H1 (cell line): ENCODE measurements around the gene KRABD2.

ENCODE experiments used
- CTCF ChIA-PET: fragments of 300-600 bp; sonication (Branson Sonifier 250); formaldehyde crosslinking; loops from one replicate; lab custom pipeline; 2021; ENCODE audit not compliant: partially characterized antibody; lab: Charles Lee
- POLR2A ChIA-PET: fragments of 300-600 bp; sonication (Branson Sonifier 250); formaldehyde crosslinking; loops from one replicate; lab custom pipeline; 2021; ENCODE audit warnings: inconsistent platforms; ENCODE audit not compliant: partially characterized antibody; lab: Charles Lee
- DNase-seq, 2 experiments: peaks; one replicate each; pipeline versions ENCODE4 v3.0.0 to v3.0.0-alpha.2; 2010 to 2022; ENCODE audit warnings: low spot score in 2 of 2, low read depth in 1 of 2, mixed read lengths in 1 of 2
- FAIRE-seq: peaks from 2 replicates; lab custom pipeline; 2011; peaks lifted over from hg19 to GRCh38; lab: Jason Lieb, UNC
- H2AFZ ChIP-seq: 2 replicates; pipeline ENCODE4 v1.8.1; 2012; ENCODE audit warnings: low read length, inconsistent platforms
- H2AK5ac ChIP-seq: 2 replicates; pipeline ENCODE4 v1.6.1; 2013; ENCODE audit warnings: low read depth, low read length
- H2BK120ac ChIP-seq: replicated peaks from 2 replicates; pipeline ENCODE3; 2013; ENCODE audit warnings: low read depth, low read length, inconsistent platforms
- H2BK12ac ChIP-seq: 2 replicates; pipeline ENCODE4 v1.6.1; 2013; ENCODE audit warnings: low read depth, low read length
- H2BK15ac ChIP-seq: 2 replicates; pipeline ENCODE4 v1.6.1; 2013; ENCODE audit warnings: low read length
- H2BK20ac ChIP-seq: 2 replicates; pipeline ENCODE4 v1.6.1; 2013; ENCODE audit warnings: low read length
- H2BK5ac ChIP-seq: 2 replicates; pipeline ENCODE4 v1.6.1; 2013; ENCODE audit warnings: low read depth, low read length
- H3K14ac ChIP-seq: 2 replicates; pipeline ENCODE4 v1.6.1; 2013; ENCODE audit warnings: inconsistent platforms; ENCODE audit not compliant: insufficient read length
- H3K18ac ChIP-seq: 2 replicates; pipeline ENCODE4 v1.6.1; 2013; ENCODE audit warnings: low read length; ENCODE audit errors: extremely low read depth
- H3K23ac ChIP-seq: 2 replicates; pipeline ENCODE4 v1.6.1; 2013; ENCODE audit warnings: inconsistent platforms; ENCODE audit not compliant: insufficient read length
- H3K23me2 ChIP-seq: 2 replicates; pipeline ENCODE4 v1.6.1; 2013; ENCODE audit warnings: low read depth, low read length
- H3K27ac ChIP-seq: 2 replicates; pipeline ENCODE4 v1.6.1; 2011; ENCODE audit warnings: low read depth, low read length, inconsistent platforms
- H3K27me3 ChIP-seq, 4 experiments: replicated peaks in 1 of 4; 1 replicate in 1 of 4; 2 replicates in 3 of 4; pipeline versions ENCODE4 v1.6.1 to v1.8.1; 2011 to 2013; ENCODE audit warnings: low read length in 3 of 4, mild to moderate bottlenecking in 3 of 4, inconsistent platforms in 2 of 4, mixed read lengths in 2 of 4, moderate library complexity in 1 of 4; ENCODE audit not compliant: control insufficient read depth in 3 of 4, insufficient read depth in 3 of 4; ENCODE audit errors: extremely low read depth in 1 of 4
- H3K36me3 ChIP-seq, 4 experiments: 2 replicates each; pipeline versions ENCODE4 v1.6.1 to v1.8.1; 2011 to 2013; ENCODE audit warnings: mild to moderate bottlenecking in 4 of 4, low read length in 3 of 4, moderate library complexity in 2 of 4, control low read depth in 1 of 4, inconsistent platforms in 1 of 4; ENCODE audit not compliant: insufficient read depth in 4 of 4, control insufficient read depth in 2 of 4
- H3K4ac ChIP-seq: replicated peaks from 2 replicates; pipeline ENCODE3; 2013; ENCODE audit warnings: low read length, low read depth, mixed read lengths, inconsistent platforms; ENCODE audit not compliant: insufficient read length
- H3K4me1 ChIP-seq, 4 experiments: replicated peaks in 1 of 4; 1 replicate in 1 of 4; 2 replicates in 3 of 4; pipeline versions ENCODE4 v1.6.1 to v1.8.1; 2011 to 2013; ENCODE audit warnings: low read length in 3 of 4, inconsistent platforms in 2 of 4, mixed read lengths in 1 of 4; ENCODE audit not compliant: insufficient read depth in 4 of 4, control insufficient read depth in 3 of 4
- H3K4me2 ChIP-seq, 2 experiments: 2 replicates each; pipeline versions ENCODE4 v1.6.1 to v1.8.1; 2011 to 2013; ENCODE audit warnings: low read depth in 2 of 2, low read length in 2 of 2, control low read depth in 1 of 2, inconsistent platforms in 1 of 2, mild to moderate bottlenecking in 1 of 2; ENCODE audit not compliant: insufficient read depth in 1 of 2
- H3K4me3 ChIP-seq, 4 experiments: fragments of 200-600, 300-600 bp in 1 of 4; sonication (generic), shearing (Covaris generic), sonication (Bioruptor Twin) in 1 of 4; 2 replicates each; pipeline versions ENCODE4 v1.5.1 to v1.8.1; 2011 to 2016; ENCODE audit warnings: low read length in 4 of 4, low read depth in 3 of 4, control low read depth in 2 of 4, inconsistent platforms in 2 of 4, mild to moderate bottlenecking in 2 of 4, mixed read lengths in 1 of 4, moderate library complexity in 1 of 4; ENCODE audit not compliant: insufficient read depth in 2 of 4; ENCODE audit errors: extremely low read depth in 1 of 4
- H3K56ac ChIP-seq: replicated peaks from 2 replicates; pipeline ENCODE3; 2013; ENCODE audit warnings: low read depth, mild to moderate bottlenecking, mixed read lengths, low read length, inconsistent platforms; ENCODE audit not compliant: insufficient read length
- H3K79me1 ChIP-seq: 2 replicates; pipeline ENCODE4 v1.6.1; 2013; ENCODE audit warnings: low read depth, low read length, control low read depth
- H3K79me2 ChIP-seq, 2 experiments: 2 replicates each; pipeline versions ENCODE4 v1.6.1 to v1.8.1; 2012 to 2013; ENCODE audit warnings: low read length in 2 of 2, mild to moderate bottlenecking in 2 of 2, inconsistent platforms in 1 of 2; ENCODE audit not compliant: insufficient read depth in 2 of 2, control insufficient read depth in 1 of 2
- H3K9ac ChIP-seq, 4 experiments: replicated peaks in 1 of 4; 1 replicate in 1 of 4; 2 replicates in 3 of 4; pipeline versions ENCODE4 v1.6.1 to v1.8.1; 2011 to 2013; ENCODE audit warnings: low read depth in 3 of 4, low read length in 3 of 4, control low read depth in 2 of 4, mild to moderate bottlenecking in 2 of 4, moderate library complexity in 2 of 4, inconsistent platforms in 1 of 4; ENCODE audit errors: extremely low read depth in 1 of 4
- H3K9me3 ChIP-seq, 2 experiments: 2 replicates each; pipeline versions ENCODE4 v1.6.1 to v1.8.1; 2012 to 2013; ENCODE audit warnings: mild to moderate bottlenecking in 2 of 2, moderate library complexity in 2 of 2, control low read depth in 1 of 2, inconsistent platforms in 1 of 2, low read depth in 1 of 2, low read length in 1 of 2, mixed read lengths in 1 of 2; ENCODE audit not compliant: insufficient read depth in 2 of 2
- H4K20me1 ChIP-seq, 2 experiments: replicated peaks in 1 of 2; 2 replicates each; pipeline versions ENCODE3 to v1.8.1; 2011 to 2013; ENCODE audit warnings: inconsistent platforms in 2 of 2, low read length in 2 of 2, mild to moderate bottlenecking in 1 of 2; ENCODE audit not compliant: insufficient read depth in 2 of 2, control insufficient read depth in 1 of 2
- H4K5ac ChIP-seq: 2 replicates; pipeline ENCODE4 v1.6.1; 2013; ENCODE audit warnings: low read length, low read depth, mixed read lengths, inconsistent platforms; ENCODE audit not compliant: insufficient read length
- H4K8ac ChIP-seq: 2 replicates; pipeline ENCODE4 v1.8.0; 2013; ENCODE audit warnings: mild to moderate bottlenecking, moderate library complexity, low read length, inconsistent platforms; ENCODE audit not compliant: insufficient read depth; ENCODE audit errors: extremely low read depth
- H4K91ac ChIP-seq: replicated peaks from 2 replicates; pipeline ENCODE3; 2013; ENCODE audit warnings: low read length, mixed read lengths, inconsistent platforms; ENCODE audit not compliant: insufficient read length
- ATF2 ChIP-seq: IDR thresholded peaks from 2 replicates; pipeline ENCODE4 v1.6.1; 2012; ENCODE audit warnings: low read length, inconsistent platforms
- BACH1 ChIP-seq: IDR thresholded peaks from 2 replicates; pipeline ENCODE4 v1.6.1; 2012; ENCODE audit warnings: low read length, improper control_type of control experiment
- CHD2 ChIP-seq: IDR thresholded peaks from 2 replicates; pipeline ENCODE4 v1.6.1; 2012; ENCODE audit warnings: low read length, improper control_type of control experiment
- CREB1 ChIP-seq: IDR thresholded peaks from 2 replicates; pipeline ENCODE4 v1.6.1; 2012; ENCODE audit warnings: inconsistent platforms
- CTBP2 ChIP-seq: IDR thresholded peaks from 2 replicates; pipeline ENCODE4 v1.7.0; 2011; ENCODE audit warnings: borderline replicate concordance, mild to moderate bottlenecking, moderate library complexity, mixed read lengths, low read length; ENCODE audit not compliant: insufficient read depth, insufficient read length
- FOSL1 ChIP-seq: IDR thresholded peaks from 2 replicates; pipeline ENCODE4 v1.6.1; 2011; ENCODE audit warnings: mild to moderate bottlenecking, low read depth, low read length, moderate library complexity; ENCODE audit not compliant: insufficient read depth
- HDAC6 ChIP-seq: IDR thresholded peaks from one replicate; pipeline ENCODE4 v1.7.1; 2012; ENCODE audit warnings: low read depth, mild to moderate bottlenecking, inconsistent platforms, low read length, moderate library complexity
- JUND ChIP-seq: IDR thresholded peaks from 2 replicates; pipeline ENCODE4 v1.6.1; 2011; ENCODE audit warnings: mild to moderate bottlenecking, improper control_type of control experiment, low read length
- MAX ChIP-seq: IDR thresholded peaks from 2 replicates; pipeline ENCODE4 v1.6.1; 2012; ENCODE audit warnings: inconsistent platforms
- POU5F1 ChIP-seq: IDR thresholded peaks from 2 replicates; pipeline ENCODE4 v1.6.1; 2011; ENCODE audit warnings: low read depth, mild to moderate bottlenecking, low read length, moderate library complexity
- SP1 ChIP-seq: IDR thresholded peaks from 2 replicates; pipeline ENCODE4 v1.6.1; 2011; ENCODE audit warnings: low read depth, low read length
- SUZ12 ChIP-seq: fragments of 200-600 bp; sonication (generic); IDR thresholded peaks from 2 replicates; pipeline ENCODE4 v1.6.1; 2012; ENCODE audit warnings: mild to moderate bottlenecking, inconsistent platforms, low read length, moderate library complexity, mixed read lengths
- TBP ChIP-seq: IDR thresholded peaks from 2 replicates; pipeline ENCODE4 v1.6.1; 2011; ENCODE audit warnings: low read depth, low read length, improper control_type of control experiment
- TEAD4 ChIP-seq: IDR thresholded peaks from 2 replicates; pipeline ENCODE4 v1.6.1; 2012; ENCODE audit warnings: low read depth, low read length, inconsistent platforms, mixed read lengths
- WGBS, 2 experiments: shearing (Covaris generic) in 1 of 2; methylation state at CpG; one replicate each; pipeline versions ENCODE4 v1.1.6 to v1.1.7; 2013 to 2015; ENCODE audit warnings: low lambda C conversion rate in 2 of 2, mixed read lengths in 2 of 2, inconsistent platforms in 1 of 2, low coverage in 1 of 2, missing lambda C conversion rate in 1 of 2; ENCODE audit not compliant: insufficient replicate concordance in 2 of 2, insufficient coverage in 1 of 2, insufficient read length in 1 of 2; ENCODE audit errors: extremely low coverage in 1 of 2, missing lambda C conversion rate in 1 of 2; 5-methylcytosine and 5-hydroxymethylcytosine counted together

KRABD2 gene

GRCh38 chr17:8412089-8412488 is 35.6 kb upstream of the KRABD2 start:
- no peaks in the 10 kb centered on the region for H3K36me3 ChIP-seq
- FAIRE-seq: no peak
- POLR2A ChIA-PET: interaction anchor here (2.9 kb wide), 1 partner anchor 29 kb away, joined by 14 read pairs; the partner anchor contains the start of gene RPL26
- TF ChIP-seq CREB1 (no peak), TEAD4 (no peak), SUZ12 (no peak), TBP (no peak), BACH1 (no peak), CHD2 (no peak), ATF2 (no peak), FOSL1 (no peak), MAX (no peak), HDAC6 (no peak), POU5F1 (no peak), CTBP2 (no peak), JUND (no peak), SP1 (no peak)

More at GRCh38 chr17:8412089-8412488, 35.6 kb upstream of the KRABD2 start:
- Histone ChIP-seq H4K8ac (no peak overlapping the region), H3K18ac (no peak overlapping the region), H3K27me3 (no peaks in the 10 kb centered on the region), H4K5ac (no peak overlapping the region), H2BK12ac (no peak overlapping the region), H3K9ac (no peak overlapping the region), H3K14ac (no peak overlapping the region), H3K23ac (no peak overlapping the region), H3K4me1 (peaks cover 0 to 10% (median 4%) of the 10 kb centered on the region in 4 experiments; a peak in 6 of 7 replicates), H3K9me3 (no peaks in the 10 kb centered on the region), H3K79me2 (no peaks in the 10 kb centered on the region), H2AK5ac (no peak overlapping the region), H3K79me1 (no peaks in the 10 kb centered on the region), H3K23me2 (no peaks in the 10 kb centered on the region; the same call in 1 of the 2 replicates), H3K27ac (no peak overlapping the region), H4K20me1 (no peaks in the 10 kb centered on the region), H2AFZ (no peak overlapping the region), H2BK120ac (no peak overlapping the region), H4K91ac (no peak overlapping the region), H2BK5ac (no peak overlapping the region), H3K4me2 (no peak overlapping the region), H3K4me3 (no peak overlapping the region), H2BK20ac (no peak overlapping the region), H3K4ac (no peak overlapping the region), H2BK15ac (no peak overlapping the region), H3K56ac (no peak overlapping the region)
- DNase-seq: no peak
- 82% methylated on average over 5 of the region's 5 CpGs; no CpG with 5 or more reads in 1 of the 2 experiments for WGBS, 2 experiments
- CTCF ChIA-PET: interaction anchor here (1.2 kb wide), 3 partner anchors 9 to 28 kb away, joined by 3 to 4 read pairs (median 4); no protein-coding TSS in a partner anchor
